Ishikawa (cell line): ENCODE measurements around the gene RGSL1.

Experiments used
- CEBPB ChIP-seq: IDR thresholded peaks from 2 replicates; pipeline ENCODE4 v1.6.1; 2012
- CREB1 ChIP-seq: IDR thresholded peaks from 2 replicates; pipeline ENCODE4 v1.6.1; 2012; ENCODE audit warnings: low read depth
- EGR1 ChIP-seq: IDR thresholded peaks from 2 replicates; pipeline ENCODE4 v1.6.1; 2012
- EP300 ChIP-seq: IDR thresholded peaks from 2 replicates; pipeline ENCODE4 v1.6.1; 2012; ENCODE audit warnings: borderline replicate concordance
- FOXM1 ChIP-seq: IDR thresholded peaks from 2 replicates; pipeline ENCODE4 v1.6.1; 2012; ENCODE audit warnings: low read depth, borderline replicate concordance
- MAX ChIP-seq: IDR thresholded peaks from 2 replicates; pipeline ENCODE4 v1.6.1; 2012
- NFIC ChIP-seq: IDR thresholded peaks from 2 replicates; pipeline ENCODE4 v1.6.1; 2012
- RAD21 ChIP-seq: IDR thresholded peaks from 2 replicates; pipeline ENCODE4 v1.6.1; 2012; ENCODE audit warnings: low read depth
- REST ChIP-seq: IDR thresholded peaks from 2 replicates; pipeline ENCODE4 v1.6.1; 2012; ENCODE audit warnings: low read depth, mild to moderate bottlenecking
- TAF1 ChIP-seq: IDR thresholded peaks from 2 replicates; pipeline ENCODE4 v1.6.1; 2012; ENCODE audit warnings: low read depth, mild to moderate bottlenecking
- TCF12 ChIP-seq: IDR thresholded peaks from 2 replicates; pipeline ENCODE4 v1.6.1; 2012; ENCODE audit warnings: low read depth
- TEAD4 ChIP-seq: IDR thresholded peaks from 2 replicates; pipeline ENCODE4 v1.6.1; 2012
- USF1 ChIP-seq: IDR thresholded peaks from 2 replicates; pipeline ENCODE4 v1.6.1; 2012
- YY1 ChIP-seq: IDR thresholded peaks from 2 replicates; pipeline ENCODE4 v1.6.1; 2012; ENCODE audit warnings: low read depth
- ZBTB7A ChIP-seq: IDR thresholded peaks from 2 replicates; pipeline ENCODE4 v1.6.1; 2012; ENCODE audit warnings: low read depth

The RGSL1 gene

GRCh38 chr1:182584746-182585145 lies 134.8 kb downstream of the RGSL1 start:
- TF ChIP-seq REST, result no peak
- no peak for TF ChIP-seq RAD21
- no peak for TF ChIP-seq USF1
- TF ChIP-seq MAX, result no peak
- TF ChIP-seq YY1, result no peak
- TF ChIP-seq TAF1, result no peak
- TF ChIP-seq ZBTB7A, result no peak

GRCh38 chr1:182586380-182586779 lies 136.4 kb downstream of the RGSL1 start:
- TF ChIP-seq FOXM1, result no peak

- TF ChIP-seq USF1, result no peak
Observed at GRCh38 chr1:182587093-182587492, 137.1 kb downstream of the RGSL1 start.

GRCh38 chr1:182587666-182588499 lies 137.9 kb downstream of the RGSL1 start:
- no peak for TF ChIP-seq NFIC
- TF ChIP-seq YY1, result no peak
- TF ChIP-seq USF1, result no peak
- no peak for TF ChIP-seq EP300
- TF ChIP-seq FOXM1, result no peak
- TF ChIP-seq ZBTB7A, result no peak
- TF ChIP-seq MAX, result no peak
- no peak for TF ChIP-seq CEBPB
- no peak for TF ChIP-seq TEAD4
- no peak for TF ChIP-seq REST

GRCh38 chr1:182588500-182589396 lies 138.8 kb downstream of the RGSL1 start, which contains the start of gene RNASEL:
TSS of gene RNASEL (minus strand) at chr1:182589256. CDS start at chr1:182586806, 2,450 bp downstream.
- no peak for TF ChIP-seq EGR1
- no peak for TF ChIP-seq FOXM1
- TF ChIP-seq ZBTB7A, result no peak
- TF ChIP-seq NFIC, result no peak
- TF ChIP-seq RAD21, result no peak
- no peak for TF ChIP-seq CREB1
- TF ChIP-seq USF1, result no peak
- no peak for TF ChIP-seq TAF1

GRCh38 chr1:182589520-182589919 lies 139.6 kb downstream of the RGSL1 start:
- TF ChIP-seq CEBPB (no peak), TAF1 (no peak), MAX (no peak), REST (no peak), YY1 (no peak), CREB1 (no peak), NFIC (no peak), RAD21 (no peak), TCF12 (no peak), USF1 (no peak)
